SH-SY5Y (cell line): ENCODE measurements around the gene BCL2A1.

Experiments used
- GATA2 ChIP-seq: IDR thresholded peaks from 2 replicates; pipeline ENCODE4 v1.6.1; 2011; ENCODE audit warnings: mild to moderate bottlenecking, low read depth, low read length
- GATA3 ChIP-seq: IDR thresholded peaks from 2 replicates; pipeline ENCODE4 v1.6.1; 2011; ENCODE audit warnings: low read depth, mild to moderate bottlenecking, low read length, moderate library complexity

BCL2A1 gene

GRCh38 chr15:79966634-79967297, 4.2 kb downstream of the BCL2A1 start:
- TF ChIP-seq GATA3 (no peak), GATA2 (no peak)

DNA sequence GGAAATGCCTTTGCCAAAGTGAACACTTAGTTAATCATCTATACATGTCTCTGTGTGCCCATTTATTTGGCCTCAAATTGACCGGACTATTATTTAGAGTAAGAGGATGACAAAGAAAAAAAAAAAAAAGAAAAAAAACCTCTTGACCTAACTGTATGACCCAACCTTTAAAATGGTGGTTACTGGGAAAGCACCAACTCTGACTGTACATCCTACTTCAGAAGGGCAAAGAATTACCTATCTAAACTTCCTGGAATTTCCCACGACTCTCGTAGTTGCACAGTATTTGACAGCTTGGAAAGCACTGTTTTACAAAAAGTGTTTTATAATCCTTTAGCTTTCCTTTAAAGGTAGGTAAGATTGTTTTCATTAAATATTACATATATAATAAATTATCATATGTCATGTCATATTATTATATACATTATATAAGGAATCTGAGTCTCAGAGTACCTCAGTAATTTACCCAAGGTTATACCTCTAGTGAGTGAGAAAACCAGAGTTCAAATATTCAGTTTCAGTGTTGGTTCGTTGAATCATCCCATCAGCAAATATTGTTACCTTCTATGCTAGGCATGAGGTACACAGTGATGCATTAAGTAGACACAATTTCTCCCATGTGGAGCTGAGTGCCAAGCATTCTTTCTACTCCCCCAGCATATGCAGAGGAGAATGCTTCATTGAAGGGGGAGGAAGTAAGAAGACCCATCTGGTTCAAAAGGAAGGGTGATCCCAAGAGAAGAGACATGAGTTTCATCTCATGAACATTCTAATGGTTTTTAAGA, 5.0 kb downstream of the BCL2A1 start:
- no peak for TF ChIP-seq GATA3
- TF ChIP-seq GATA2 = no peak

- TF ChIP-seq GATA2 (no peak), GATA3 (no peak)
These were observed 6.7 kb downstream of the BCL2A1 start for GRCh38 chr15:79964232-79964805.

DNA sequence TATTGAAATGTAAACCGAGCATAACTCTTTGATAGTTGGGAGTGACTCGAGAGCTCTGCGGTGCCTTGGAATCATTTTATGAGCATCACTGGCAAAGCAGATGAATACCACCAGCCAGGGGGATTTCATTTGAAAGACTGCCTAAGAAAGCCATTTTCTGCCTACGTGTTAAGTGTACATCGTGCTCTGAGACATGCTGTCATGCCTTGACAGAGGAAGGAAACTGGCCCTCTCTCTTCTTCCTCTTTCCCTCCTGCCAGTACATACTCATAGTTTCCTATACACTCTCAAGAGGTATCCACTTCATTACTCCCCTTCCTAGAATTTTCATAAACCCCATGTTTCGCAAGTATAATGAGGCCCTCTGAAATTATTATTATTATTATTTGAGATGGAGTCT, 8.8 kb downstream of the BCL2A1 start:
- TF ChIP-seq GATA2 (no peak), GATA3 (no peak)

DNA sequence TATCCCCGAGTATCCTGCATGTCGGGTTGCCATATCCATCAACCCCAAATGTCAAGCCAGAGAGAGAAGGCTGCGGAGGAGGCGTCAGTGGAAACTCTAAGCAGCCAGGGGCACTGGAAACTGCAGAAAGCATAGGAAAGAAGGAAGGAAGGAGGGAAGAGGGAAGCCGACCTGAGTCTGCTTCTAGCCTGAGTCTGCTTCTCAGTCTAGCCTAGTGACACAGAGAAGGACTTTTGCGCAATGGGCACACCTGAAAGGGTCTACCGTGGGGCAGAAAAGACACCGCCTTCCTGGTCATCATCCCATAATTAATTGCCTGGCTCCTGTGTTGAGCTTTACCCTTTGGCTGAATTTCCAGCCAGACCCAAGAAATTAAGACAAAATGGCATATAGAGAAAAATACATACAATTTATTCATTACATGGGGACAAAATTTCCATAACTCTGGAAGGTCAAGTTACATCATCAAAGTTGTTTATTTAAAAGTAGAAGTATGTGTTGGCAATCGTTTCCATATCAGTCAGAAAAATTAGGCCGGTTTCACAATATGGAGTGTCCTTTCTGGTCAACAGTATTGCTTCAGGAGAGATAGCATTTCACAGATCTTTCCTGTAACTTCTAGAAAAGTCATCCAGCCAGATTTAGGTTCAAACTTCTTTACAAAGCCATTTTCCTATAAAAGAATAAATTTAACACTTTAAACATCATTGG, 10.3 kb downstream of the BCL2A1 start:
- TF ChIP-seq GATA2 = no peak
- TF ChIP-seq GATA3 = no peak

GRCh38 chr15:79957741-79958140, 13.3 kb downstream of the BCL2A1 start:
- TF ChIP-seq GATA2 (no peak), GATA3 (no peak)

DNA sequence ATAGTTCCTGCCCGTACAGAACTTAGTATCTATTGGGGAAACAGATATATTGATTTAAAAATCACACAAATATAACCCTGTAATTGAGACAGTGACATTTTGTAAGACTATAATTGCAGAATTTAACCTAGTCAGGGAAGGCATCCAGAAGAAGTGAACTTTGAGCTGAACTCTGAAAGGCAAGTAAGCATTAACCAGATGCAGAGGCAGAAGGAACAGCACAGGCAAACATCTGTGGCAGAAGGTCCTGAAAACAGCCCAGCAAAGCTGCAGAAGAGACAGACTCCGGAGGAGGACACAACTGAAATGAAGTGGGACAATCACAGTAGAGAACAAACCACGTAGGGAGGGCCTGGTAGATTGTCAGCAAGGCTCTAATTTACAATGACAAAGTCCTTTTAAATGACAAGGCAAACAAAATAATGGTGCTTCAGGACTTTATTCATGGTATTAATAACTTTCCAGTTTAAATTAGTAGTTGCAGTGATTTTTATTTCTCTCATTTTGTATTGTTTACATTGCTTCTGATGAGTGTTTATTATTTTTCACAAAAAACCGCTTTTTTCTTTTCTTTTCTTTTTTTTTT, 14.5 kb downstream of the BCL2A1 start:
- TF ChIP-seq GATA2 = no peak
- no peak for TF ChIP-seq GATA3

DNA sequence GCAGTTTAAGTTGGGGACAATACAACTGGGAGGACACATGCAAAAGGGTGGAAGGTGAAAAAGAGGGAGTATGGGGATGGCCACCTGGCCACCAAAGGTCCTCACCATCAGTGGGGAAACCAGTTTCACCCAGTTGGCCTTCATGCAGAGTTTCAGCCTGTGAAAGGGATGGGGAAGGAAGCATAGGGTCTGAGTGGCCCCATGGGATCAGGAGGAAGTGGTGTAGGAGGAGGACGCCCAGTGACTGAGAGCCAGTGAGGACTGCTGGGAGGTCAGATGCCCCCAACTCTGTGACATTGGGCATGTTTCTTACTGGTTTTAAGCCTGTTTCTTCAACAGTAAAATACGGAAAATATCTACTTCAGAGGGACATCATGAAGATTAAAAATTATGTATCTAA, 16.3 kb downstream of the BCL2A1 start:
- TF ChIP-seq GATA3 = no peak
- no peak for TF ChIP-seq GATA2

DNA sequence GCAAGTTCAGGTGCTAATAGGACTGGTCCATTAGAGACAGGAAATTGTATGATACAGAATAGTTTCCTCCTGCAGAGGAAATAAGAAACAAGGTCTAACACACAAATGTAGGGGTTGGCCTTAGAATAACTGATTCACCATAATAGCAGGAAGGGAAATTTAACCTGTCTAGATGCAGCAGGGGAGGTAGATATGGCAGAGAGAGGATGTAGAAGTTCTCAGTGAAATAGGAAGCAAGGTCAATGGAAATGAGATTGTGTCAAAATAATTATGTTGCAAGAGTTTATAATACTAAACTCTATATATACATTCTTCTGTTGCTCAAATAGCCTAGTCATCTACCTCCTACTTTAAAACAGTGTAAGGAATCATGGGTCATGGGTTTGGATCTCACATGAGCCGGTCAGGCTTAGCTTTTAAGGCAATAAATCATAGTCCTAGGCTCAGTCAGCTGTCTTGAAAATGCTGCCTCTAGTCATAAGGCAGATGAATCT, 17.0 kb downstream of the BCL2A1 start:
- no peak for TF ChIP-seq GATA2
- no peak for TF ChIP-seq GATA3

DNA sequence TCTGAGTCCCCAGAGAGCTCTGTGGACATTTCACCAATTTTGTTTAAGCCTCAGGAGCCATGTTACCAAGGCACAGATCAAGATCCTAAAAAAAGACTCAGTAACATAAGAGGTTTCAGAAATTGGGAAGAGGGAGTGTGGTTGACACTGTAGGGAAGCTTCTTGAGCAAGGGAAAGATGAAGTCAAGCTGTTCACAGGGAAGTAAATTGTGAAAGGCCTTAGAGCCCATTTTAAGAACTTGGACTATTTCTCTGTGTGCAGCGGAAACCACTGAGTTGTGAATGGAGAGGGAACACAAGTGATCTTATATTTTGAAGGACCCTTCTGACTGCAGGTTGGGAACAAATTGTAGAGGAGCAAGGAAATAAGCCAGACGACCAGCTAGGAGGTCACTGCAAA, 18.7 kb downstream of the BCL2A1 start:
- TF ChIP-seq GATA3 (no peak), GATA2 (no peak)

DNA sequence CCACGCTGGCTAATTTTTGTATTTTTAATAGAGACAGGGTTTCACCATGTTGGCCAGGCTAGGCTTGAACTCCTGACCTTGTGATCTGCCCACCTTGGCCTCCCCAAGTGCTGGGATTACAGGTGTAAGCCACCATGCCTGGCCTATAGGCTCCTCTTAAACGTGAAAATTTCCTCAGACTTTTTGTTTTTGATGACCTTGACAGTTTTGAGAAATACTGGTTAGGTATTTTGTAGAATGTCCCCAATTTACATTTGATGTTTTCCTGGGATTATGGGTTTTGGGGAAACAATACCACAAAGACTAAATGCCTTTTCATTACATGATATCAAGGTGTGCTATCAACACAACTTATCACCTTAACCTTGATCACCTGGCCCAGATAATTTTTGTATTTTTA, 20.7 kb downstream of the BCL2A1 start:
- TF ChIP-seq GATA2 = no peak
- no peak for TF ChIP-seq GATA3

DNA sequence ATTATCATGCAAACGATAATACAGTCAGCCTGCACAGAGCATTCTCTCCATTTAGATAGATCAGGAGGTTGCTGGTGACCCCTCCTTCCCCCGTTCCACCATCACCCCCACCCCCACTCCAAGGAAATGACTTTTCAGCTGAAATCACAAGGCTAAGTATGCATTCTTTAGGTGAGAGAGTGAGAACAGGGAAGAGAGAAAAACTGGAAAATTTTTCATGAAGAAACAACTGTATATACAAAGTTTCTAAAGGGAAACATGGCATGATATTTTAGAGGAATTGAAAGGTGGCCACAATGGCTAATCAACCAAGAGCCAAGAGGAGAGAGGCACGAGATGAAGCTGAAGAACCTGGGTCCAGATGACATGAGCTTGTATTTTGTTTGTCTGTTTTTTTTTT, 22.2 kb downstream of the BCL2A1 start:
- TF ChIP-seq GATA3 = no peak

- TF ChIP-seq GATA3 = no peak
- TF ChIP-seq GATA2 = no peak
These were observed 22.8 kb downstream of the BCL2A1 start for GRCh38 chr15:79948095-79948695.
